Neural crest cell (in vitro differentiated cells): Measurements from ENCODE around the gene AHSP. TPM values are rescaled to one million over a fixed set of nuclear protein-coding genes. Genes with fewer than 3 reads are reported as not detected.
A peak's percentile ranks its signal among the peaks of the same experiment; 100 is the strongest.
"Not testable (repeated sequence)": the region's sequence is repeated elsewhere in the genome, so short reads cannot be mapped to it uniquely, and the experiment has no call there.

Experiments used
- DNase-seq: peaks from one replicate; pipeline ENCODE4 v3.0.0; 2021; ENCODE audit warnings: low read depth, mixed read lengths, low spot score
- H3K27ac Mint-ChIP-seq: one replicate; pipeline ENCODE4 v1.8.0; 2021; ENCODE audit warnings: mild to moderate bottlenecking, mixed read lengths; ENCODE audit not compliant: unreplicated experiment
- H3K27me3 Mint-ChIP-seq: 2 replicates; pipeline ENCODE4 v1.8.0; 2021; ENCODE audit warnings: low read depth, mild to moderate bottlenecking, mixed read lengths
- H3K36me3 Mint-ChIP-seq: 2 replicates; pipeline ENCODE4 v1.8.0; 2021; ENCODE audit warnings: low read depth, mild to moderate bottlenecking, mixed read lengths
- H3K4me1 Mint-ChIP-seq: 2 replicates; pipeline ENCODE4 v1.8.0; 2021; ENCODE audit warnings: mixed read lengths
- H3K4me3 Mint-ChIP-seq: one replicate; pipeline ENCODE4 v1.8.0; 2021; ENCODE audit warnings: mild to moderate bottlenecking, mixed read lengths
- H3K9me3 Mint-ChIP-seq: 2 replicates; pipeline ENCODE4 v1.8.0; 2021; ENCODE audit warnings: mixed read lengths
- CTCF ChIP-seq: fragments of 200-600 bp; sonication (generic); conservative IDR thresholded peaks from 2 replicates; pipeline ENCODE4 v1.5.0; 2021; ENCODE audit warnings: antibody characterized with exemption, mild to moderate bottlenecking
- total RNA-seq: library from RNA; stranded (reverse); gene quantifications from 2 replicates; pipeline ENCODE4 v1.2.1, GENCODE V29; 2021

Gene AHSP
- total RNA-seq, 1 donor from 2014 or later, result not detected

GRCh38 chr16:31502981-31503380, 24.7 kb upstream of the AHSP start:
- Mint-ChIP-seq H3K9me3 (no peaks in the 10 kb centered on the region), H3K4me3 (no peak overlapping the region), H3K27ac (no peak overlapping the region), H3K36me3 (peaks cover under 1% of the 10 kb centered on the region), H3K27me3 (no peaks in the 10 kb centered on the region), H3K4me1 (peaks cover 9% of the 10 kb centered on the region)
- no peak for DNase-seq
- no peak for TF ChIP-seq CTCF

- peaks cover 12% of the 10 kb centered on the region for H3K4me1 Mint-ChIP-seq
- H3K27ac Mint-ChIP-seq, DNase-seq, H3K4me3 Mint-ChIP-seq, H3K36me3 Mint-ChIP-seq, H3K27me3 Mint-ChIP-seq, H3K9me3 Mint-ChIP-seq: not testable (repeated sequence)
Observed at GRCh38 chr16:31503555-31503954, 24.1 kb upstream of the AHSP start.

GRCh38 chr16:31504159-31504558, 23.5 kb upstream of the AHSP start:
- no peak for TF ChIP-seq CTCF
- peaks cover 18% of the 10 kb centered on the region for H3K4me1 Mint-ChIP-seq
- H3K27ac Mint-ChIP-seq, result no peak overlapping the region

GRCh38 chr16:31505483-31505882, 22.2 kb upstream of the AHSP start:
- H3K9me3 Mint-ChIP-seq, result no peaks in the 10 kb centered on the region
- TF ChIP-seq CTCF, result no peak
- no peak overlapping the region for H3K27ac Mint-ChIP-seq
- no peaks in the 10 kb centered on the region for H3K36me3 Mint-ChIP-seq
- H3K4me1 Mint-ChIP-seq, result peaks cover 20% of the 10 kb centered on the region
- peak overlapping the region; percentile 25 for H3K4me3 Mint-ChIP-seq
- no peak for DNase-seq
- no peaks in the 10 kb centered on the region for H3K27me3 Mint-ChIP-seq

More at GRCh38 chr16:31504159-31504558, 23.5 kb upstream of the AHSP start:
- Mint-ChIP-seq H3K36me3 (no peaks in the 10 kb centered on the region), H3K9me3 (no peaks in the 10 kb centered on the region), H3K4me3 (no peak overlapping the region), H3K27me3 (no peaks in the 10 kb centered on the region)
- no peak for DNase-seq

- Mint-ChIP-seq H3K4me1 (peaks cover 20% of the 10 kb centered on the region), H3K9me3 (no peaks in the 10 kb centered on the region), H3K27me3 (peaks cover 4% of the 10 kb centered on the region), H3K4me3 (peak overlapping the region; percentile 89), H3K36me3 (no peaks in the 10 kb centered on the region), H3K27ac (no peak overlapping the region)
- DNase-seq, result no peak
- no peak for TF ChIP-seq CTCF
Observed at GRCh38 chr16:31507617-31507928, 20.1 kb upstream of the AHSP start.

- TF ChIP-seq CTCF, result no peak
- H3K27me3 Mint-ChIP-seq, result peaks cover 9% of the 10 kb centered on the region
- peak within 1 kb of the TSS; percentile 98 for H3K27ac Mint-ChIP-seq
- H3K4me3 Mint-ChIP-seq, result peak within 1 kb of the TSS; percentile 89
- H3K36me3 Mint-ChIP-seq, result no peaks in the 10 kb centered on the region
- H3K4me1 Mint-ChIP-seq, result peaks cover 20% of the 10 kb centered on the region
- peak; percentile 81 for DNase-seq
- H3K9me3 Mint-ChIP-seq, result no peaks in the 10 kb centered on the region
Observed at GRCh38 chr16:31507929-31508705, 19.6 kb upstream of the AHSP start, which contains the start of gene RUSF1. RUSF1 (minus strand) TSS chr16:31508391; CDS start chr16:31508373, 18 bp downstream.
